Right lobe of liver (tissue), 6 donors: Measurements from ENCODE around the gene PIK3R3. TPM values are rescaled to one million over a fixed set of nuclear protein-coding genes. Genes with fewer than 3 reads are reported as not detected.

Source experiments
- ATAC-seq, 4 donors: fragments of 200-7000 bp; cut with Tn5 transposase; one replicate each; pipeline ENCODE4 v1.9.1; 2020; ENCODE audit warnings: mild to moderate bottlenecking in 4 of 4, moderate library complexity in 4 of 4
- DNase-seq, 3 donors: peaks; one replicate each; pipeline ENCODE4 v3.0.0-alpha.2; 2020
- H3K27ac ChIP-seq, 3 donors: fragments of 200-600 bp; one replicate each; pipeline ENCODE4 v1.8.0; 2022
- H3K27me3 ChIP-seq, 2 donors: fragments of 200-600 bp; one replicate each; pipeline ENCODE4 v1.8.0; 2022
- H3K36me3 ChIP-seq, 4 donors: fragments of 200-600 bp; sonication (generic) in 1 of 4; one replicate each; pipeline versions ENCODE4 v1.5.1 to v1.8.0; 2017 to 2022; ENCODE audit warnings: control low read depth in 1 of 4
- H3K4me1 ChIP-seq, 4 donors: fragments of 200-600 bp; sonication (generic) in 1 of 4; one replicate each; pipeline versions ENCODE4 v1.5.1 to v1.8.0; 2017 to 2022; ENCODE audit warnings: control low read depth in 1 of 4
- H3K4me3 ChIP-seq, 3 donors: fragments of 200-600 bp; one replicate each; pipeline ENCODE4 v1.8.0; 2022
- H3K9me3 ChIP-seq, 4 donors: fragments of 200-600 bp; sonication (generic) in 1 of 4; one replicate each; pipeline versions ENCODE4 v1.5.1 to v1.8.0; 2017 to 2022; ENCODE audit warnings: control low read depth in 1 of 4
- POLR2A ChIP-seq: fragments of 450-650 bp; IDR thresholded peaks from one replicate; pipeline ENCODE4 v1.6.1; 2017; ENCODE audit warnings: antibody characterized with exemption, mild to moderate bottlenecking
- WGBS: methylation state at CpG from one replicate; pipeline ENCODE4 v1.1.6; 2018; ENCODE audit warnings: low coverage, low lambda C conversion rate; ENCODE audit not compliant: insufficient coverage; ENCODE audit errors: missing lambda C conversion rate; 5-methylcytosine and 5-hydroxymethylcytosine counted together
- intact Hi-C, 2 donors: fragments of 100-400 bp; cut with DNase I; formaldehyde crosslinking; loops; one replicate each; pipeline versions ENCODE4 v1.11.2 to v1.14.1; 2022
- total RNA-seq, 6 experiments: library from RNA; depleted of rRNA in 2 of 6; stranded (reverse); fragments of >200 nt in 2 of 6; fragmentation: NEBNext Ultra II Directional in 3 of 6; extraction: Animal tissue kit (Norgen Biotek cat#: 25700) in 3 of 6; gene quantifications; one replicate each; pipeline versions ENCODE4 v1.1.0 to v1.2.4, GENCODE V29; 2016 to 2023
- TF ChIP-seq, protein P1 (sequence below), 4 donors: fragments of 200-600 bp in 3 of 4; fragments of 450-650 bp in 1 of 4; IDR thresholded peaks; one replicate each; pipeline versions ENCODE4 v1.5.1 to v1.8.0; 2016 to 2022; ENCODE audit warnings: antibody characterized with exemption in 4 of 4, mild to moderate bottlenecking in 2 of 4
- donor health status: DM: no; HTN: yes; CAD: no.
- donor health status: DM: no; HTN: no; CAD: no.
- donor health status: DM: no; HTN: no; CAD: no.
- donor health status: DM: no; HTN: yes; CAD: no.
- donor health status: DM: no; HTN: yes; CAD: no.

PIK3R3 gene
- total RNA-seq, 6 experiments from 2014 or later: 2.0 to 4.3 (median 2.8) TPM

GRCh38 chr1:46076343-46076742 lies 56.1 kb downstream of the PIK3R3 start:
- DNase-seq (no peak), ATAC-seq (peak in 1 of 4 donors; percentile 20)
- H3K27me3 ChIP-seq: no peaks in the 10 kb centered on the region
- no peak for TF ChIP-seq POLR2A
- TF ChIP-seq, protein P1, sequence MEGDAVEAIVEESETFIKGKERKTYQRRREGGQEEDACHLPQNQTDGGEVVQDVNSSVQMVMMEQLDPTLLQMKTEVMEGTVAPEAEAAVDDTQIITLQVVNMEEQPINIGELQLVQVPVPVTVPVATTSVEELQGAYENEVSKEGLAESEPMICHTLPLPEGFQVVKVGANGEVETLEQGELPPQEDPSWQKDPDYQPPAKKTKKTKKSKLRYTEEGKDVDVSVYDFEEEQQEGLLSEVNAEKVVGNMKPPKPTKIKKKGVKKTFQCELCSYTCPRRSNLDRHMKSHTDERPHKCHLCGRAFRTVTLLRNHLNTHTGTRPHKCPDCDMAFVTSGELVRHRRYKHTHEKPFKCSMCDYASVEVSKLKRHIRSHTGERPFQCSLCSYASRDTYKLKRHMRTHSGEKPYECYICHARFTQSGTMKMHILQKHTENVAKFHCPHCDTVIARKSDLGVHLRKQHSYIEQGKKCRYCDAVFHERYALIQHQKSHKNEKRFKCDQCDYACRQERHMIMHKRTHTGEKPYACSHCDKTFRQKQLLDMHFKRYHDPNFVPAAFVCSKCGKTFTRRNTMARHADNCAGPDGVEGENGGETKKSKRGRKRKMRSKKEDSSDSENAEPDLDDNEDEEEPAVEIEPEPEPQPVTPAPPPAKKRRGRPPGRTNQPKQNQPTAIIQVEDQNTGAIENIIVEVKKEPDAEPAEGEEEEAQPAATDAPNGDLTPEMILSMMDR (IDR thresholded peaks at IDR 0.05): no peak
- H3K27ac ChIP-seq: no peak overlapping the region
- no peak overlapping the region for H3K4me3 ChIP-seq
- intact Hi-C loops: no loop called here
- H3K9me3 ChIP-seq: no peaks in the 10 kb centered on the region
- 78% methylated on average over 2 of the region's 2 CpGs for WGBS
- H3K36me3 ChIP-seq: no peaks in the 10 kb centered on the region
- H3K4me1 ChIP-seq: no peaks in the 10 kb centered on the region

DNA sequence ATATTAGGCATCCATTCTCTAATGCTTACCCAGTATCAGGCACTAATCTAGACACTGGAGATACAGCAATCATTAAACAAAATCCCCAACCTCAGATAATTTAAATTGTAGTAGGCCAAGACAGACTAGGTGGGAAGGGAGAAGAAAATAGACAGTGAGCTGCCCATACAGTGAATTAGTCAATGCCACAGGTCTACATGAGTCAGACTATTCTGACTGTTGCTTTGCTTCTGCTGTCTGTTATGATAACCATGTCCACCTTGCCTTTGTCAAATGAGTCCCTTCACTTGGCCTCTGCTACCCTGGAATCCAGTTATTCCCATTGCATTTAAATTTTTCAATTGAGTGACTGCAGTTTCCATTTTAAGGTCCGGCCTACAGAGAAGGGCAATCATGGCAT lies 59.5 kb downstream of the PIK3R3 start:
- no peaks in the 10 kb centered on the region for H3K4me1 ChIP-seq

DNA sequence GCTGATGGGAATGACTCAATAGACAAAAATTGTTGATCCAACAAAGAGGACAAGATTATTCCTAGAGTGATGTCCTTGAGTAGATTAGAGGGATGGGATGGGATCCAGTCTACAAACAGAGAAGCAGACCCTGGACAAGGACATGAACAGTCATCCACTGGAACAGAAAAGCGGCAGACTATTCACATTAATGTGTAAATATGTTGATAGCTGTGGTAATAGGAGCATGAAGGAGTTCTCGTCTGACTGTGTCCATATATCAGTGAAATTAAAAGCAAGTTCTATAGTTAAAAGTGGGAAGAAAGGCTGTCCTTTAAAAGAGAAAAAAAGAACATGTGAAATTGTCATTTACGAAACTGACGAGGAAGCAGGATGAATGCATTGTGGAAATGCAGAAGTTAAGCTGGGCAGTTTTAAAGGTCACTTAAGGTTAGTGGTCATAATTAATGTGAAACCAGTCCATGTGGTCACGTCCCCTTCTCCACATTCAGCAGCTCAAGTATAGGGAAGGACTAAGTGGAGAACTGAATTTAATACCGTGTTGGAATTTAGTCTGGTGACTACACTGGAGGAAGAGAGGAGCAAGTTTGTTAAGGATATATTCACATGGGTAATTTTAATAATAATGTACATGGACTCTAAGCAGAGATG lies 62.1 kb downstream of the PIK3R3 start:
- WGBS: 60% methylated on average over 6 of the region's 6 CpGs
- Histone ChIP-seq H3K9me3 (no peaks in the 10 kb centered on the region), H3K36me3 (no peaks in the 10 kb centered on the region), H3K27ac (no peak overlapping the region), H3K27me3 (no peaks in the 10 kb centered on the region), H3K4me3 (no peak overlapping the region), H3K4me1 (no peaks in the 10 kb centered on the region)
- DNase-seq: no peak
- peak; percentile 49 to 75 (median 64) for ATAC-seq
- intact Hi-C loops: no loop called here
- TF ChIP-seq, protein P1 (IDR thresholded peaks at IDR 0.05): no peak
- TF ChIP-seq POLR2A: no peak

More for the DNA sequence above, 59.5 kb downstream of the PIK3R3 start:
- Histone ChIP-seq H3K4me3 (no peak overlapping the region), H3K36me3 (no peaks in the 10 kb centered on the region), H3K27ac (no peak overlapping the region), H3K9me3 (no peaks in the 10 kb centered on the region), H3K27me3 (no peaks in the 10 kb centered on the region)
- ATAC-seq: no peak
- TF ChIP-seq, protein P1 (IDR thresholded peaks at IDR 0.05): no peak
- no peak for TF ChIP-seq POLR2A
- intact Hi-C loops: no loop called here
- WGBS: 86% methylated on average over 1 of the region's 1 CpG
- no peak for DNase-seq

DNA sequence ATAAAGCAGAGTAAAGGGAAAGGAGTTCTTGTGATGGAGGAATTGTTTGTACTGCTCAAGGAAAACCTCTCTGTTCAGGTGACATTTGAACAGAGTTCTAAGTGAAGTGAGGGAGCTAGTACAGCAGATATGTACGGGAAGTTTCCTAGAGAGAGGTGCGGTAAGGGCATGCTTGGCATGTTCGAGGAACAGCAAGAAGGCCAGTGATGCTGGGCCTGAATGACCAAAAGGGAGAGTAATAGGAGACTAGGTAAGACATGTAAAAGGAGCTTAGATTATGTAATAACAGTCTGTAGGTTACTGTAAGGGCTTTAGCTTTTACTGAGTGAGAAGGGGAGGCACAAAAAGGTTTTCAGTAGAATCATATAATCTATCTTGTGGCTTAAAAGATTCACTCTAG lies 63.9 kb downstream of the PIK3R3 start:
- ATAC-seq (no peak), DNase-seq (no peak)
- Histone ChIP-seq H3K9me3 (no peaks in the 10 kb centered on the region), H3K27me3 (no peaks in the 10 kb centered on the region), H3K4me1 (peaks cover 0 to 7% (median 0%) of the 10 kb centered on the region in 4 donors), H3K36me3 (no peaks in the 10 kb centered on the region), H3K4me3 (no peak overlapping the region), H3K27ac (no peak overlapping the region)
- WGBS: 78% methylated on average over 3 of the region's 3 CpGs
- TF ChIP-seq, protein P1 (IDR thresholded peaks at IDR 0.05): no peak
- no peak for TF ChIP-seq POLR2A
- intact Hi-C loops: no loop called here
